ENCODE results near the gene CPEB2. TPM values are rescaled to one million over a fixed set of nuclear protein-coding genes. Genes with fewer than 3 reads are reported as not detected.

CPEB2 gene
- total RNA-seq, 4 donors from 2014 or later: 10.7 to 25.9 (median 19.8) TPM

GRCh38 chr4:15040916-15041463 lies 38.7 kb downstream of the CPEB2 start:
- no peak overlapping the region for H3K27ac ChIP-seq
- H3K4me1 ChIP-seq: no peaks in the 10 kb centered on the region
- no peaks in the 10 kb centered on the region for H3K27me3 ChIP-seq
- H3K9me3 ChIP-seq: no peaks in the 10 kb centered on the region
- DNase-seq: no peak
- TF ChIP-seq POLR2A (IDR thresholded peaks at IDR 0.05): no peak
- TF ChIP-seq CTCF (IDR thresholded peaks at IDR 0.05): no peak
- H3K36me3 ChIP-seq: peaks cover 0 to 20% (median 0%) of the 10 kb centered on the region in 3 donors
- H3K4me3 ChIP-seq: no peak overlapping the region

GRCh38 chr4:15042529-15043167 lies 40.4 kb downstream of the CPEB2 start:
- peaks cover 0 to 20% (median 0%) of the 10 kb centered on the region in 3 donors for H3K36me3 ChIP-seq
- H3K4me1 ChIP-seq: no peaks in the 10 kb centered on the region
- H3K4me3 ChIP-seq: no peak overlapping the region
- no peak overlapping the region for H3K27ac ChIP-seq
- H3K9me3 ChIP-seq: no peaks in the 10 kb centered on the region
- TF ChIP-seq POLR2A (IDR thresholded peaks at IDR 0.05): no peak
- no peak for TF ChIP-seq CTCF (IDR thresholded peaks at IDR 0.05)
- DNase-seq: no peak
- no peaks in the 10 kb centered on the region for H3K27me3 ChIP-seq

- TF ChIP-seq POLR2A (IDR thresholded peaks at IDR 0.05): no peak
- TF ChIP-seq CTCF (IDR thresholded peaks at IDR 0.05): peak in 1 of 6 experiments; percentile 5
- no peak for DNase-seq
Measured at GRCh38 chr4:15043226-15043625, 40.9 kb downstream of the CPEB2 start.

GRCh38 chr4:15043922-15044321 lies 41.6 kb downstream of the CPEB2 start:
- Histone ChIP-seq H3K4me3 (no peak overlapping the region), H3K9me3 (no peaks in the 10 kb centered on the region), H3K36me3 (peaks cover 0 to 20% (median 0%) of the 10 kb centered on the region in 3 donors), H3K27ac (no peak overlapping the region), H3K27me3 (no peaks in the 10 kb centered on the region), H3K4me1 (no peaks in the 10 kb centered on the region)
- no peak for TF ChIP-seq CTCF (IDR thresholded peaks at IDR 0.05)
- DNase-seq: no peak

More at GRCh38 chr4:15043226-15043625, 40.9 kb downstream of the CPEB2 start:
- Histone ChIP-seq H3K4me3 (no peak overlapping the region), H3K36me3 (peaks cover 0 to 20% (median 0%) of the 10 kb centered on the region in 3 donors), H3K27ac (no peak overlapping the region), H3K4me1 (no peaks in the 10 kb centered on the region), H3K9me3 (no peaks in the 10 kb centered on the region), H3K27me3 (no peaks in the 10 kb centered on the region)

GRCh38 chr4:15054541-15054940 lies 52.3 kb downstream of the CPEB2 start:
- H3K36me3 ChIP-seq: peaks cover 0 to 57% (median 0%) of the 10 kb centered on the region in 3 donors
- TF ChIP-seq POLR2A (IDR thresholded peaks at IDR 0.05): no peak
- no peak for TF ChIP-seq CTCF (IDR thresholded peaks at IDR 0.05)

More at GRCh38 chr4:15054541-15054940, 52.3 kb downstream of the CPEB2 start:
- Histone ChIP-seq H3K4me3 (no peak overlapping the region), H3K9me3 (no peaks in the 10 kb centered on the region), H3K27me3 (no peaks in the 10 kb centered on the region), H3K4me1 (no peaks in the 10 kb centered on the region), H3K27ac (no peak overlapping the region)
- no peak for DNase-seq
